ENCODE data around the gene INSL4.

The INSL4 gene

DNA sequence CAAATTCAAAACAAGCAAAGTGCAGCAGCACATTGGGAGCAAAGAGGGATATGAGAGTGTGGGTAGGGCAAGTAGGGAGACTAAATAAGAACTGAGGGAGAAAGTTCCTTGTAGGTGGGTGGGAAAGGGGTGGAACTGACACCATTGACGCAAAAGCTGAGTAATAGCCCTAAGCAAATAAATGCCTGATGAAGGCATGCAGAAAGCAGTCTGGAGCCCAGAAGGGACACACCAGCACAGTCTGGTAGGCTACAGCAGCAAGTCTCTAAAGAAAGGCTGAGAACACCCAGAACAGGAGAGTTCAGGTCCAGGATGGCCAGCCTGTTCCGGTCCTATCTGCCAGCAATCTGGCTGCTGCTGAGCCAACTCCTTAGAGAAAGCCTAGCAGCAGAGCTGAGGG lies at the start of gene INSL4:
INSL4 (plus strand) TSS at position 208 of the 400 bp plus-strand sequence; CDS start at position 313, 105 bp downstream.
- no peak within 1 kb of the TSS for H3K4me3 ChIP-seq (ENCODE audit: low read depth, low read length)
- TF ChIP-seq, protein P1, sequence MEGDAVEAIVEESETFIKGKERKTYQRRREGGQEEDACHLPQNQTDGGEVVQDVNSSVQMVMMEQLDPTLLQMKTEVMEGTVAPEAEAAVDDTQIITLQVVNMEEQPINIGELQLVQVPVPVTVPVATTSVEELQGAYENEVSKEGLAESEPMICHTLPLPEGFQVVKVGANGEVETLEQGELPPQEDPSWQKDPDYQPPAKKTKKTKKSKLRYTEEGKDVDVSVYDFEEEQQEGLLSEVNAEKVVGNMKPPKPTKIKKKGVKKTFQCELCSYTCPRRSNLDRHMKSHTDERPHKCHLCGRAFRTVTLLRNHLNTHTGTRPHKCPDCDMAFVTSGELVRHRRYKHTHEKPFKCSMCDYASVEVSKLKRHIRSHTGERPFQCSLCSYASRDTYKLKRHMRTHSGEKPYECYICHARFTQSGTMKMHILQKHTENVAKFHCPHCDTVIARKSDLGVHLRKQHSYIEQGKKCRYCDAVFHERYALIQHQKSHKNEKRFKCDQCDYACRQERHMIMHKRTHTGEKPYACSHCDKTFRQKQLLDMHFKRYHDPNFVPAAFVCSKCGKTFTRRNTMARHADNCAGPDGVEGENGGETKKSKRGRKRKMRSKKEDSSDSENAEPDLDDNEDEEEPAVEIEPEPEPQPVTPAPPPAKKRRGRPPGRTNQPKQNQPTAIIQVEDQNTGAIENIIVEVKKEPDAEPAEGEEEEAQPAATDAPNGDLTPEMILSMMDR (IDR thresholded peaks at IDR 0.05; ENCODE audit: insufficient read depth, low read length, missing control alignments) = no peak
- ChIA-PET CTCF (no interaction called here), POLR2A (no interaction called here)
- no peak for DNase-seq (ENCODE audit: low read depth, low spot score)

DNA sequence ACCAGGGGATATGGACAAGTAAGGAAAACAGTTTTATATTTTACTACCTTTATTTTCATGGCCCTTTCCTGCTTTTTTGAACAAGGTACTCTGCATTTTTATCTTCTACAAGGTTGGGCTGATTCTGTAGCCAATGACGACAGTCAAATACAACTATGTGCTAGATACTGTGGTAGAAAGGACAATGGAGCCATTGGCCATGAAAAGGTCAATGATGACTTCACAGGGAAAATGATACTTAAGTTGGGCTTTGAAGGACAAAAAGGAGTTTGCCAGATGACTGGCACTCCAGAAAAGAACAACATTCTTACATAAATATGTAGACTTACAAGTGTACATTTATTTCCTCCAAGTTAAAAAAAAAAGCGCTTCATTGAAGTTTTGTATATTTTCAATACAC lies 46.4 kb upstream of the INSL4 start:
- H3K4me3 ChIP-seq (ENCODE audit: low read depth, low read length) = no peak overlapping the region
- no peak for DNase-seq (ENCODE audit: low read depth, low spot score)
- POLR2A ChIA-PET = no interaction called here
- CTCF ChIA-PET = interaction anchor here (1.7 to 5.7 kb wide), 6 partner anchors 24 to 415 kb away, joined by 4 to 99 read pairs (median 32); partner anchors contain the start of gene PLGRKT
- TF ChIP-seq, protein P1 (IDR thresholded peaks at IDR 0.05; ENCODE audit: insufficient read depth, low read length, missing control alignments) = no peak

DNA sequence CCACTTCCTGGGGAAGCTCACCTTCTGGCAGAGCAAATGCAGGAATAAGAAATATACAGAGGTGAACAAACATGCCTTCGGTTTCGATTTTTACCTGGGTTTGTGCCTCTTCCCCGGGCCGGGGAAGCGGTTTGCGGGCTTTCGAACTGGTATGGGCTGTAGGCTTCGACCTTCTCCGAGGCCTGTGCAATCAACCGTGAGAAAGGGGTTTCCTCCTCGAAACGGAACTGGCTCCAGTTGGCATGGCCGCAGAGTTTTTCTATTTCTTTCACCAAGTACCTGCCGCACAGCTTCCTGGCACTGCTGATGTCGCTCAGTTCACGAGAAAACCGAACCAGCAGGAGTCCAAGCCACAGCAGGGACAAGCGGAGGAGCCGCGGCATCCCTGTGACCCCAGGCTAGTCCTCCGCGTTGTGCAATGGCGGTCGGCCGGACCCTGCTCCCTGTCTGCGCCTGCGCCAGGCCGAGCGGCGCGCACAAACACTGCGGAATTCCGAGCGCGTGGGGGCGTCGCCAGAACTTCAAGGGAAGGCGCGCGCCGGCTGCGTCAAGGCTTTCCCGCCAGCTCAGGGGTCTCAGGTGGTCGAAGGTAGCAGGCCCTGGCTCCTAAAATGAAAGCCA lies 45.9 kb upstream of the INSL4 start, which contains the start of gene INSL6:
INSL6 (minus strand) TSS at position 420 of the 621 bp plus-strand sequence; CDS start at position 383, 37 bp downstream.
- TF ChIP-seq, protein P1 (IDR thresholded peaks at IDR 0.05; ENCODE audit: insufficient read depth, low read length, missing control alignments) = no peak
- ChIA-PET CTCF (interaction anchor here (0.8 to 5.7 kb wide), 28 partner anchors 7 to 529 kb away, joined by 3 to 99 read pairs (median 6); partner anchors contain the start of genes CD274 and PLGRKT), POLR2A (no interaction called here)
- no peak within 1 kb of the TSS for H3K4me3 ChIP-seq (ENCODE audit: low read depth, low read length)
- DNase-seq (ENCODE audit: low read depth, low spot score) = no peak

DNA sequence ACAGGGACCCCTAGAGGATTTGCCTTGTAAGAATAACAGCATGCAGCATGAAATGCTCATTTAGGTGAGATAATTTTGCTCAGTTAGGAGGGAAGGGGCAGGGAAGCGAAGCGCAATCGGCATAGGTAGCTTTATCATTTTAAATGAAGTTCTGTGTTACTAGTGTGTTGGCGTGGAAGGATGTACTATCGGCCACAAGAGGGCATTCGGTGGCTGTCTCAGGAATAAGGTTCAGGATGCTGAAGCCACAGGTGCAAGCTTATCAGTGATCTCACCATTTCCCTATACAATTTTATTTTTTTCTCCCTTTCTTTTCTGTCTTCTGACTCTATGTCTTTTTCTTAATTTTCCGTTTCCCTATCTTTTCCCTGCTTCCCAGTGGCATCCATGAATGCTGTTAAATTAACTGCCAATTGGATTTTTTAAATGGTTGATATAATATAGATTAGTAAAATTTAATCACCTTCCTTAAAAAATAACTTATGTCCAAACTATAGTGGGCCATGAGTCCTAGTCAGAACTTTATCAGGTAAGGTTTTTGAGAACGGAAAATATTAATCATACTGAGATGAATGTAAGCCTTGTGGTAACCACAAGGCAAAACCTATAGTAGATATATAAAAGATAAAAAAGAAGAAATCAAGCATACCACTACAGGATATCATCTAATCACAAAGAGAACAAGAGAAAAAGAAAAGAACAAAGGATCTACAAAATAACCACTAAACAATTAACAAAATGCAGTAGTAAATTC lies 44.6 kb upstream of the INSL4 start:
- DNase-seq (ENCODE audit: low read depth, low spot score) = peak; percentile 1
- ChIA-PET POLR2A (interaction anchor here (1.1 kb wide), 1 partner anchor 414 kb away, joined by 4 read pairs; no protein-coding TSS in a partner anchor), CTCF (interaction anchor here (0.7 to 5.7 kb wide), 49 partner anchors 8 to 528 kb away, joined by 3 to 99 read pairs (median 4); partner anchors contain the start of genes CD274 and PLGRKT)
- H3K4me3 ChIP-seq (ENCODE audit: low read depth, low read length) = no peak overlapping the region
- TF ChIP-seq, protein P1 (IDR thresholded peaks at IDR 0.05; ENCODE audit: insufficient read depth, low read length, missing control alignments) = peak; percentile 70

DNA sequence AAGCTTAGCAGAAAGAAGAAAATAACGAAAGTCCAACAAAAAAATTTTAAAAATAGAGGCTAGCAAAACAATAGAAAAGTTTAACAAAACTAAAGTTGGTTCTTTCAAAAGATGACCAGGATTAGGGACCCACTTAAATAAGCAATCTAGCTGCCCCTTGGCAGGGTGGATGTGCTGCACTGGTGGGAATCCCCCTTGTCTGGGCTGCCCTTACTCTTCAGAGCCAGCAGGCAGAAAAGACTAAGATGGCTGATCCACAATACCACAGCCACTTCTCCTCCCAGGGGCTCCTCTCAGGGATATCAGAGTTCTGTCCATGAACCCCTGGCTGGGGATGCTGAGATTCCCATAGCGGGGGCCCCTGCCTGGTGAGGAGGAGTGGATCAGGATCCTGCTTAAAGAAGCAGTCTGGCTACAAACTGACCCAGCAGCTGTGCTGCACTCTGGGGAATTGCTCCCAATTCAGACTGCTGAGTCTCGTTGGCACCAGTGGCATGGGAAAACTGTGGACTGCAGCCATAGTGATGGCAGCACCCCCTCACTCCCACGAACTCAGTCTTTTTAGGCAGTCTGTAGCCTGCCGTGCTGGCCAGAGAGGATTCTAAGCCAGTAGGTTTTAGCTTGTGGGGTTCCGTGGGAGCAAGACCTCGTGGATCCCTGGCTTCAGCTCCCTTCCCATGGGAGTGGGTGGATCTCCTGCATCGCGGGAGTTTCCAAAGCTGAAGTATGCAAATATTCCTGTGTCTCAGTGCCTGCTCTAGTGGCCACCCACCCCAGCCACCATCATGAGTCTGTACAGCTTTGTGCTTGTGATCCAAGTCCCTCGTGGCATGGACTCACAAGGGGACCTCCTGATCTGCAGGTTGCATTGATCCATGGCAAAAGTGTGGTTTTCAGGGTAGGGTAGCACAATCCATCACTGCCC lies 42.9 kb upstream of the INSL4 start:
- TF ChIP-seq, protein P1 (IDR thresholded peaks at IDR 0.05; ENCODE audit: insufficient read depth, low read length, missing control alignments) = no peak

More for the DNA sequence above, 42.9 kb upstream of the INSL4 start:
- no peak overlapping the region for H3K4me3 ChIP-seq (ENCODE audit: low read depth, low read length)
- no peak for DNase-seq (ENCODE audit: low read depth, low spot score)
- POLR2A ChIA-PET = no interaction called here
- CTCF ChIA-PET = interaction anchor here (1.3 to 5.7 kb wide), 9 partner anchors 9 to 411 kb away, joined by 3 to 99 read pairs (median 5); partner anchors contain the start of gene CD274

Data from AG04449 (cell line).